Activated T-cell treated with anti-CD3 and anti-CD28 coated beads, Interleukin-2, amount 50 U/mL, for 1 hour (primary cell): ENCODE measurements around the gene FRA10AC1.
A peak's percentile ranks its signal among the peaks of the same experiment; 100 is the strongest.

ENCODE experiments used
- DNase-seq: peaks from one replicate; pipeline ENCODE4 v3.0.0-alpha.2; 2020

The FRA10AC1 gene

GRCh38 chr10:93702210-93703001, at the start of gene FRA10AC1:
Gene FRA10AC1, minus strand, starts transcription at chr10:93702592. Its CDS starts 2,486 bp downstream, at chr10:93700106.
- DNase-seq = peak; percentile 91

- DNase-seq = no peak
Observed at GRCh38 chr10:93751832-93752231, 49.4 kb upstream of the FRA10AC1 start.

GRCh38 chr10:93751124-93751523, 48.7 kb upstream of the FRA10AC1 start:
- DNase-seq = no peak

GRCh38 chr10:93749218-93749799, 46.9 kb upstream of the FRA10AC1 start:
- DNase-seq = no peak

GRCh38 chr10:93746844-93747284, 44.5 kb upstream of the FRA10AC1 start:
- DNase-seq = no peak

DNA sequence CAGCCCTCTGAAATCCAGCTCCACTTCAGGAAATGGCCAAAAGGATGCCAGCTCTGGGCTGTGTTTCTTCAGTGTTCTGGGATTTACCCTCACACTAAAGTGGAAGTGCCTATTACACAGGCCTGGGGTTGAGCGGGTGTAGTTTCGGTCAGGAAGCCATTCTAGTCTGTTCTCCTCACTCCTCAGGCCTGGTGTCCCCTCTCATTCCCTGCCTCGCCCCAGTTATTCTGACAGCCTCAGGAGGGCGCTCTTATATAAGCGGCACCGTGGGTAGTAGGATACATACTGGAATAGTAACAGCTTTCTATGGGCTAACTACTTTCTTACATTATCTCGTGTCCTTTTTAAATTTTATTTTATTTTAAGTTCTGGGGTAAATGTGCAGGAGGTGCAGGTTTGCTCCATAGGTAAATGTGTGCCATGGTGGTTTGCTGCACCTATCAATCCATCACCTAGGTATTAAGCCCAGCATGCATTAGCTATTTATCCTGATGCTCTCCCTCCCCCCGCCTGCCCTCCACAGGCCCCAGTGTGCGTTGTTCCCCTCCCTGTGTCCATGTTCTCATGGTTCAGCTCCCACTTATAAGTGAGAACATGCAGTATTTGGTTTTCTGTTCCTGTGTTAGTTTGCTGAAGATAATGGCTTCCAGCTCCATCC, 43.1 kb upstream of the FRA10AC1 start:
- no peak for DNase-seq

GRCh38 chr10:93742633-93743349, 40.4 kb upstream of the FRA10AC1 start:
- DNase-seq = no peak

DNA sequence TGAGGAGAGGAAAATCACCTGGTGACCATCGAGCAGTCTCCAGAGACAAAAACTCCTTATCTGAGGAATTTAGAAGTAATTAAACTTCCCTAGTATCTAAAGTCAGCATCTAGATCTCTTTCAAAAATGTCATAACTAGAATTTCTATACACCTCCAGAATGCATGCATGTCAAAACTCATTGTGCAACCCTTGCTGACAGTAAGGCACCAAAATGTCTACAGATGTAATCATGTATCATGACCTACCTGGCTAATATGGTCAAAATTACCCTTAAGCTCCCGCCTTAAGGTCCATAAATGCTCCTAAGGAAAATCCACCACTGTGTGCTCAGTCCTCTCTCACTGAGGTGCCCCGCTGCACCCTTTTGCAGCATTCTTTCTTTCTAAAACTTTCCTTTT, 39.0 kb upstream of the FRA10AC1 start:
- DNase-seq = no peak

DNA sequence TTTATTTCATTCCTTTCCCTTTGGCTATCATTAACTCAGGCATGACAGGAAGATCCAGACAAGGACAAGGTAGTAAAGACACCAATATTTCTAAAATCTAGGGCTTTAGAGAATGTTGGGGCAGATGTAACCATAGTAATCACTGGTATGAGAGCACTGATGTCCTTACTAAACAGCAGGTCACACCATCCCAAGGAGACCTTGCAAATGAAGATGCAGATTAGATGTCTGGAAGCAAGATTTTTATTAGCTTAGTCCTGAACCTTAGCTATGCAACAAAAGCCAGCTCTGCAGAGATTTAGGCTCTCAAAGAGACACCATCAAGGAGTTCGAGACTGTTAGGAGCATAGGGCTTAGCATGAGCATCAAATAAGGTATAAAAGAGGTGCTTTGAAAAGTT, 23.6 kb upstream of the FRA10AC1 start:
- DNase-seq = no peak

DNA sequence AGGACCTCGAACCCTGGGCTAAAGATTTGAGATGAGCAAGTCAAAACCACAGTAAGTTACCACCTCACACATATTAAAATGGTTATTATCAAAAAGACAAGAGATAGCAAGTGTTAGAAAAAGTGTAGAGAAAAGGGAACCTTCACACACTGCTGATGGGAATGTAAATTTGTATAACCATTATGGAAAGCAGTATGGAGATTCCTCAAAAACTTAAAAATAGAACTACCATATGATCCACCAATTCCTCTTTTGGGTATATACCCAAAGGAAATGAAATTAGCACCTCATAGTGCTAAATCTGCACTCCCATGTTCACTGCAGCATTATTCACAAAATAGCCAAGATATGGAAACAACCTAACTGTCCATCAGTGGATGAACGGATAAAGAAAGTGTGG, 20.8 kb upstream of the FRA10AC1 start:
- DNase-seq = no peak

DNA sequence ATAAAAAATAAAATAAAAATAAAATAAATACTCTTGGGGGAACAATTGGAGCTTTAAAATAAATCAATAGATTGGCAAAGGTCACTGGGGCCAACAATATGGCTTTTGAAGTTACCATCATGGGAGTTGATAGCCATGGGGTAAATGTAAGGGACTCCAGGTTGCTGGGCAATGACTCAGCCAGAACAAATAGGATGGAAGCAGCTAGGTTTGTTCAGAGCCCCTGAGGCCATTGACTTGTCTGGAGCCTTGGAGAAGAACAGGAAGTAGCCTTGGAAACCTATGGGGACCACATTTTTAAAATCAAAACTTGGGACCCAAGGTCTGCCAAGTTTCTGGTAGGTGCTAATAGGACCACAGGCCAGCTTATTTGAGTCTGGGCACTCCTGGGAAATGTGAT, 20.2 kb upstream of the FRA10AC1 start:
- DNase-seq = no peak

GRCh38 chr10:93719901-93720300, 17.5 kb upstream of the FRA10AC1 start:
- DNase-seq = no peak

- DNase-seq = no peak
Observed at GRCh38 chr10:93718937-93719725, 16.7 kb upstream of the FRA10AC1 start.

DNA sequence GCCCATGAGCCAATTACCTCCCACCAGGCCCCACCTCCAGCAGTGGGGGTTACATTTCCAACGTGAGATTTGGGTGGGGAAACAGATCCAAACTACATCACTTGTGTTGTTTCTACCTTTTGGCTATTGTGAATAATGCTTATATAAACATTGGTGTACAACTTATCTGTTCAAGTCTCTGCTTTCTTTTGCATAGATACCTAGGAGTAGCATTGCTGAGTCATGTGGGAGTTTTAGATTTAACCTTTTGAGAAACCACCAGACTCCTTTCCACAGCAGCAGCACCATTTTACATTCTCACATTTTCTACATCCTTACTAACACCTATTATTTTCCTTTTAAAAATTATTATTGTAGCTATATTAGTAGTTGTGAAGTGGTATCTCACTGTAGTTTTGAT, 14.4 kb upstream of the FRA10AC1 start:
- DNase-seq = no peak

DNA sequence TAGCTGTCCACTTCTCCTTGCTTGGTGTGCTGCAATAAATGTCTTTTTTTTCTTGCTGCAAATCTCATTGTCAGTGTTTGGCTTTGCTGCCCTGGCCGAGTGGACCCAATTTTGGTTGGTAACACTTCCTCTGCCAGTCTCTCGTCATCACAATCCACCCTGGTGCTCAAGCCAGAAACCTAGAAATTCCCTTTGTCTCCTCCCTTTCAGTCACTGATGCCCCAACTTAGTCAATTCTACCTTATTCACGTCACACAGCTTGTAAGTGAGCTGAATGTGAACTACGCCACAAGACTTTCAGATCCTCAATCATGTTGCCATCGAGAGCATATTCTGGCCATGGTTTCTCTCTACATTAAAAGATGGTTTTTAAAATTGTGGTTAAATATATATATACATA, 13.0 kb upstream of the FRA10AC1 start:
- DNase-seq = no peak

DNA sequence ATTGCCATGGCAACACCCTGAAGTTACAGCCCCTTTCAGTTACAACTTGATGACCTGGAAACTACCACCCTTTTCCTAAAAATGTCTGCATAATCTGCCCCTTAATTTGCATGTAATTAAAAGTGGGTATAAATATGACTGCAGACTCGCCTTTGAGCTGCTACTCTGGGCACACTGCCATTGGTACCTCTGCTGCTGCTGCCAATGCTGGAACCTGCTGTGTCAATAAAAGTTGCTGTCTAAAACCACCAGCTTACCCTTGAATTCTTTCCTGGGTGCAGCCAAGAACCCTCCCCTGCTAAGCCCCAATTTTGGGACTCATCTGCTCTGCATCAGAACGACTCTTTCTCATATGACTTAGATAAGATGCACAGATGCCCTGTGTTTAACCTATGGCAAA, 10.2 kb upstream of the FRA10AC1 start:
- no peak for DNase-seq

DNA sequence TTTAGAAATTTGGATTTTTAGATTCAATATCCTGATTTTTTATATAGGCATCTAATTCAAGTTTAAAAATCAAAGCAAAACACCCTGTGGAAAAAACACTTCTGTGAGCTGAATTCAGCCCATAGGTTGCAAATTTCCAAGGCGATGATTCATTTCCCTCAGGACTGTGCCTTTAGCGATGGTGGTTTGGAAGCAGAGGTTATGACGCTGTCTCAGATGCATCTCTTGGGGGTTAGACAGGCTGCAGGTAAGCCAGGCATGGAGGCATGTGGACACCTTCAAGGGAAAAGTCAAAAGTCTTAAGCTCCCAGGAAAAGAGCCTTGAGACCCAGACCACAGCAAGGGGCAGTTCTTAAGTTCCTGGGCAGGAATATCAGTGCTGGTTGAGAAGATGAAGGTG, 9.5 kb upstream of the FRA10AC1 start:
- DNase-seq = no peak

DNA sequence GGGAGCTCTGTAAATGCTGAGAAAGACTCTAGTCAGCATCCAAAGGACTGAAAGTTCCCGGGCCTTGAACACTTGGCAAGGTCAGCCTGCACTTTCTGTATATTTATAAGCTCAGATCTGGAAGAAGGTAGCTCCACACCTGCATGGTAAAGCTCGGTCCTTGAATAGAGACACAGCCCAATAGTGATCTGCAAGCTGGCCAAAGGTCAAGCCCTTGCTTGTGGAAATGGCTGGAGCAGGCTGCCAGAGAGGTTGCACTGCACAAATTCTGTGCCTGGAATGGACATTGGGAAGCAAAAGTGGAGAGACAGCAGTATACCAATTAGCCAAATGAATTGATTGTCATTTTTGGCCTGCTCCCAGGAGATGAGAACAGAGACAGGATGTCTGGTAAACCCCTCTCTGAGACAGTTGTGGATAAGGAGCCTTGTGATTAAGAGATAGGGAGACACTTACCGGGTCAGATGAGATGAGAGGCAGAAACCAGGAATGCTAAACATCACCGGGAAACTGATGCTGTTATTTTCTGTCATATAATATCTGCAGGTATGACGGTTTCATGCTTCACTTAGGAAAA, 8.0 kb upstream of the FRA10AC1 start:
- no peak for DNase-seq

- no peak for DNase-seq
Observed at GRCh38 chr10:93707623-93708022, 5.2 kb upstream of the FRA10AC1 start.

GRCh38 chr10:93704451-93704850, 2.1 kb upstream of the FRA10AC1 start:
- DNase-seq = no peak

GRCh38 chr10:93703841-93704240, 1.4 kb upstream of the FRA10AC1 start:
- DNase-seq = no peak

DNA sequence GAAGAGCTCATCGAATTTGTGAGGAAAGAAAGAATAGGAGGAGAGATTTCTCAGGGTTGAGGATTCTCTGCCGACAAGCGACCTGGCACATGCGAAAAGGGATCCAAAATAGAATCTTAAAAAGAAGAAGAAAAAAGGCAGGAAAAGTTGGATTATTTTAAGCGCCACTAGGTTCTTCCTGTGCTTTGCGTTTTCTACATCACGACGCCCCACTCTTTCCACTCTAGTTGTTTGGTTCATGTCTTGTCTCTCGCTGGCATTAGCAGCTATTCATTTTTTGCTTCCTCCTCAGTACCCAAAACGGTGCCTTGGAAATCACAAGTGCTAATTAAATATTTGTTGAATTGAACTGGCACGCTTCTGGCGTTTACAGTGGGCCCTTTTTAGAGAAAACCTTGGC, 674 bp upstream of the FRA10AC1 start:
- no peak for DNase-seq
